Stimulated activated CD8-positive, alpha-beta memory T cell treated with anti-CD3 and anti-CD28 coated beads, Interleukin-15, amount 100 ng/mL, for 4 hours (primary cell): ENCODE data around the gene UBN2.
"Not testable (repeated sequence)": the region's sequence is repeated elsewhere in the genome, so short reads cannot be mapped to it uniquely, and the experiment has no call there.

Experiments used
- DNase-seq, 2 donors: peaks; one replicate each; pipeline ENCODE4 v3.0.0-alpha.2; 2020; ENCODE audit warnings: low read depth in 2 of 2

UBN2 gene

DNA sequence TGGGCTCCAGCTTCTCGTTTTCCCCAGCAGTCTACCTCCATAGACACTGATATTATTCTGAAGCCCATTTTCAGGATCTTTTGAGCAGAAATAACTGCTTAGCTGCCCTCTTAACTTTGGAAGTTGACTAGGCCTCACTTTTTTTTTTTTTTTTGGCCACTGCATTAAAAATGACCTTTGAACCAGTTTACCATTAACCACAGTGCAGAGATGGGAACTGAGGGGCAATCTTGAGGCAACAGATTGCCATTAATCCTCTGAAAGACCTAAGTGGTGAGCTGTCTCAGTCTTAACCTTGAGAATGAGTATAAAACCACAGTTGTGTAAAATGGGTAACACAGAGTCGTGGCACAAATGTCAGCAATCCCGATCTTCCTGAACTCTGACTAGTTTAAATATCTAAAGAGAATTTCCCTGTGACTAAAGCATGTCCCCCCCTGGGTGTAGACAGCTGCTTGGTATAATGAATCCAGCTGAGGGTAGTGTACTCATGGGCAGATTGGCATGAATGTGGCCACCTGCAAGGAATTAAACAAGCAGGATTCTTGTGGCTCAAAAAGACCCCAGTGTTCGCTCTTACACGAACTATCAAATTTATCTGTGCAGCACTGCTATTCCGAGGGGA lies 64.0 kb downstream of the UBN2 start:
- no peak for DNase-seq

DNA sequence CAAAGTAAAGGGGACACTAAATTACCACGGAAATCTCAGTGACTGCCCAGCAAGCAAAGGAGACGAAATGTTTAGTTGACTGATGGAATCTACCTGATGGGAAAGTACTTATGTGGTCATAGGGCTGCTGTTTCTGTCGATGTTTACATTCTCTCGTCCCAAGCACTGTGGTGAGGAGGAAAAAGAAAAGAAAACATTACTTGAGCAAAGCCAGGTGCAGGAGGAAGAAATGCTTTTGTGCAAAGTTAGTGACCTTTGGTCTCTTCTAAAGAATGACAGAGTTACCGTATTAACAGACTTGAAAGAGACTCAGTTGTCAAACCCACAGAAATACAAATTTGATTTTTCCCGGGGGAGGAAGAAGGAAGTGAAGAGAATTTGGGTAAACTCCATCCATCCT lies 66.8 kb downstream of the UBN2 start:
- no peak for DNase-seq

DNA sequence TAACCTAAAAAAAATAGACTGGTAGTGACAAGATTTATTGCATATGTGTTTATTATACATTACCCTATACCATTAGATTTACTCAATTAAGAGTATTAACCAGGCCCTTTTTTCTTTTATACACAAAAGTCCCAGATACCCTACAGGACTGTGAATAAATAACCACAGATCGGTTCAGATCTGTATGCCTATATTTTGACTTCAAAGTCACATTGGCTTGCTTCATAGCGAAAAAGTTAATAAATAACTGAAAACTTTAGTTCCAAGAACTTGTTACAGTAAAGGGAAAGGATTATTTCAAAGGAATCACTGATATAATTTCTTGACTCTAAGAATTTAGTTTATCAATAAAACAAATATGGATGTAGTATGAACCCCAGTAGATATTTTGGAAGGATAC lies 68.3 kb downstream of the UBN2 start:
- DNase-seq = no peak

DNA sequence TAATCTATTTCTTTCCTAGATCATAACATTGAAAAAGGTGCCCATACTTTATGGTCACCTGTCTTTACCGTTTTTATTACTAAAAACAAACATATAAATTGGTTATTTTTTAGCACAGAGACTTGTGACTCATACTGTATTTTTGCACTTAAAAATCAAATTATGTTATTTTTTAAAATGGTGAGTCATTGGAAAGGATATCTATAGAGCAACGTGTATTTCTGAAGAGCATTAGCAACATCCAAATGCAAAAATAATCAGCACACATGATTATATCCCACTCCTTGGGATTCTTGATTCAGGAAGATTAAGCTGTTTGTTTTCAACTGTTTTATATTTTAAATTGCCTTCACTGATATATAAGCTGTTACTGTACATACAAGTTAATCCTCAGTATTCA lies 69.4 kb downstream of the UBN2 start:
- DNase-seq = no peak

DNA sequence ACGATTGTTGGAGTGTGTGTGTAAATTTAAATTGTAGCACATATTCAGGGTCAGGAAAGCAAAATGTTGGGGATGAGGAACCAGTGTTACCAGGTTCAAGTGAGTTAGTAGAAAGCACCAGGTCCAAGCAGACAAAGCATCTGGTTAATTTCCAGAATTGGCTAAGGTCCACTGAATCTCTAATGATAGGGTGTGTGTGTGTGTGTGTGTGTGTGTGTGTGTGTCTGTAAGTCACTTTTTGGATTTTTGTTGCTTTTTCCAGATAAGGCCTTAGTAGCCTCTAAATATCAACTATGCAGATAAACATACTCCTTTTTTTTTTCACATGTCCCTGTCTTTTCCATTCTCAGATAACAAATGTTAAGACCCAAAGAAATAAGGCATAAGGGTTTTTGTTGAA lies 73.5 kb downstream of the UBN2 start:
- no peak for DNase-seq

DNA sequence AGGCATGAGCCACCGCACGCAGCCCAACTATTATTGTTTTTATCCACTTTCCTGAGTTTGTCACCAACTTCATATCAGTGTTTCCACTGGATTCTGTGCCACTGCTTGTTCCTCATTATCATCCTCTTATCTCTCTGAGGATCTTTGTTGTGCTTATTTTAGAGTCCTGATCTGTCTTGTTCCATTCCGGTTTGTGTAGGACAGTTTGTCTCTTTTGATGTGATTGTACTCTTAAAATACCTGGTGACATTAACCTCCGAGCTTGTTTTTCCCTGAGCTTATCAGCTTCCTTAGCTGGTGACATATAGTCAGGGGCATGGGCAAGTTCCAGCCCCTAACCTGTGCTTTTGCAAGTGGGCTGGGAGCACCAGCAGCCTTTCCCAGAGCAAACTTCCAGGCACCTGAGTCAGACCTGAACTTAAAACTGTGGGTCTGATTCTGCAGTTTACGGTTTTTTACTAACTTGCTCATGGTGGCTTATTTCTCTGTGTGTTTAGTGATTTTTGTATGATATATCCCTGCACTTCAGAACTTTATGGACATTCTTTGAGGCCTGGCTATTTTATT lies 87.0 kb downstream of the UBN2 start:
- no peak for DNase-seq

DNA sequence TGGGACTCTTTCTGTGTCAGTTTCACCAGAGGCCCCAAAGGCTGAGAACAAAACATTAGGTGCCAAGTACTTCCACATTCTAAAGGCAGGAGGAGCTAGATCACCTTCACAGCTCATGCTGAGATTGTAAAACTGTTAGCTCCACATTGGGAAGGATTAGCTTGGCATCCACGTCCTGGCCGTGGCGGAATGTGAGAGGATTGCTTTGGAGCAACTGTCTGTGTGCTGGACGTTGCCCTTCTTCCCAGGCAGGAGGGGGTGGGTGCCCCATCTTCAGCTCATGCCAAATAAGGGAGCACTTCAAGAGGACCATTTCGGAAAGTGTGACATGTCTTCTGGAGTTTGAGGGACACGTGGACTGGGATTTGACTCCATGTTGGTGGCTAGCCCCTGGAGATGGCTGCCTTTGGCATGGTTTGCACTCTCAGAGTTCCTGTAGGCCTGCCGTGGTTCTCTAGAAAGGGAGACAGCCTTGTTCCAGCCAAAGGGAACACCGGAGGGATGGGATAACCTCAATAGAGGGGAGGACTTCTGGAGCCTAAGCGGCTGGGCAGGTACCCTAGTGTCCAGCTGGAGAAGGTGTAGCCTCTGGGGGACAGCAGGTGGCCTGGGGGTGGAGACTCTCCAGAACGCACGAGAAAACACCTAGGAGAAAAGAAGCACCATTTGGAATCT lies 90.2 kb downstream of the UBN2 start:
- no peak for DNase-seq

DNA sequence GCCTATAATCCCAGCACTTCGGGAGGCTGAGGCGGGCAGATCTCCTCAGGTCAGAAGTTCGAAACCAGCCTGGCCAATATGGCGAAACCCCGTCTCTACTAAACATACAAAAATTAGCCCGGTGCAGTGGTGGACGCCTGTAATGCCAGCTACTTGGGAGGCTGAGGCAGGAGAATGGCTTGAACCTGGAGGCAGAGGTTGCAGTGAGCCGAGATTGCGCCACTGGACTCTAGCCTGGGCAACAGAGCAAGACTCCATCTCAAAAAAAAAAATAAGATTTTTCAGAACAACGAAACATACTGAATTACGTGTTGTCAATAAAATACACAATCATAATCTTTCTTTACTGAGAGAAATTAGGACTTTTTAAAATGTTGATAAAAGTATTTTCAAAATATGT lies 93.7 kb downstream of the UBN2 start:
- not testable (repeated sequence) for DNase-seq

DNA sequence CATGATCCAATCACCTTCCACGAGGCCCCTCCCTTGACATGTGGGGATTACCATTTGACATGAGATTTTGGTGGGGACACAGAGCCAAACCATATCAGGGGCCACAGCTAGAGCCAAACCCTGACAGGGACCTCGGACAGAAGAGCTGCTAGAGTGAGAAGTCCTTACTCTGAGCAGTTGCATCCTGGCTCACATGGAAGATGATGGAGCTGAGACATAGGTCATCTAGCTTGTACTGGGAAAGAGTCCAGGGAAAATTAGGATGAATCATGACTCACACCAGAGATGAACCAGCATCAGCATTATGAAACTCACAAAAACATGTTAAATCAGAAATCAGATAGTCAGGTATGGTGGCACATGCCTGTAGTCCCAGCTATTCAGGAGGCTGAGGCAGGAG lies 97.3 kb downstream of the UBN2 start:
- DNase-seq = no peak

DNA sequence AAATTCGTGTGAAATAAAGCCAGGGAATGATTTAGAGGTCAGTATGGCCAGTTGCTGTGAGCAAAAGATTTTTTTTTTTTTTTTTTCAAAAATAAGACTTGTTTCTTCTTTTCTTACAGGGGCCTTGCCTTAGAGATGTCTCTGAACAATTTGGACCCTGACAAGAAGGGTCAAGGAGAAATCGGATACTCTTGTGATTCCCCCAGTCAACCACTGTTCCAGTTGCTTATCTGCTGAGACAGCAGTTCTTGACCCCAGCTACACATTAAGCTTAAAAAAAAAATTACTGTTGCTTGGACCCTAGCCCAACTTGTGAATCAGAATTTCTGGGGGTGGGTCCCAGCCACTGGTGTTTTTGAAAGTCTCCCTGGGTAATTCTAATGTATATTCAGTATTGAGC lies 98.1 kb downstream of the UBN2 start:
- no peak for DNase-seq

DNA sequence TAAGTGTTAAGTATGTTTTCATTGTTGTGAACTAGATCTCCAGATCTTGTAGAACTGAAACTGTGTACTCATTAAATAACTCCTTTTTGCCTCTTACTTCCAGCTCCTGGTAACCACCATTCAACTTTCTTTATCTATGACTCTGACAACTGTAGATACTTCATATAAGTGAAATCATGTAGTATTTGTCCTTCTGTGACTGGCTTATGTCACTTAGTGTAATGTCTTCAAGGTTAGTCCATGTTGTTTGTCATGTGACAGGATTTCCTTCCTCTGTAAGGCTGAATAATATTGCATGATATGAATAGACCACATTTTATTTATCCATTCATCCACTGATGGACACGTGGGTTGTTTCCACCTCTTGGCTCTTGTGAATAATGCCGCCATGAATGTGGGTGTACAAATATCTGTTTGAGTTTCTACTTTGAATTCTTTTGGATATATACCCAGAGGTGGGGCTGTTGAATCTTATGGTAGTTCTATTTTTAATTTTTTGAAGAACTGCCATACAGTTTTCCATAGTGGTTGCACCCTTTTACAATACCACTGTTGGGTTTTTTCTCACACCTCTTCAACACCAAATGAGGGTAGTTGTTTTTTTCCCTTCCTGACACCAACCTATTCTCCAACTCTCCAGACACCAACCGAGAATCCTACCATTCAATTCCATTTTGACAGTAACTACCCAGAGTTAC lies 99.4 kb downstream of the UBN2 start:
- no peak for DNase-seq

DNA sequence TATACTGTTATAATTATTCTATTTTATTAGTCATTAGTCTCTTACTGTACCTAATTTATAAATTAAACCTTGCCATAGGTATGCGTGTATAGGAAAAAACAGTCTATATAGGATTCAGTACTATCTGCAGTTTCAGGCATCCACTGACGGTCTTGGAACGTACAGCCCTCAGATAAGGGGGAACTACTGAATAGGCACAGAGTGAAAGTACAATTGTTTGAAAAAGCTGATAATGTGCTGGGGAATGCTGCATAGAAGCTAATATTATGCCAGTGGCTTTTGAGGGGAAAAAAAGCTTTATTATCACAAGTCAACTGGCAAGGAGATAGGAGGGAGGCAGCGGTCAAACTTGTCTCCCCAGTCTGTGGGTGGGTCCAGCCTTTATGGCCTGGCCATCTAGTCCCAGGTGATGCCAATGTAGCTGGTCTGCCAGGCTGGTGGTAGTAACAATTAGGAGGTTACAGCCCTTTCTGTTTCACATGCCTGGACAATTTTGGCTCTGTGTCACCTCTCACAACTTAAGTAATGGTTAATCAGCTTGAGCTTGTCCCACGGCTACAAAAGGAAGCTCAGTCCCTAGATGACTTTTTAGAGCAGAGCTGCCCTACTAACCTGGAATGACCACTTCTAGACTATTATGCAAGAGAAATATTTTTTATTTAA lies 101.8 kb downstream of the UBN2 start:
- DNase-seq = no peak

DNA sequence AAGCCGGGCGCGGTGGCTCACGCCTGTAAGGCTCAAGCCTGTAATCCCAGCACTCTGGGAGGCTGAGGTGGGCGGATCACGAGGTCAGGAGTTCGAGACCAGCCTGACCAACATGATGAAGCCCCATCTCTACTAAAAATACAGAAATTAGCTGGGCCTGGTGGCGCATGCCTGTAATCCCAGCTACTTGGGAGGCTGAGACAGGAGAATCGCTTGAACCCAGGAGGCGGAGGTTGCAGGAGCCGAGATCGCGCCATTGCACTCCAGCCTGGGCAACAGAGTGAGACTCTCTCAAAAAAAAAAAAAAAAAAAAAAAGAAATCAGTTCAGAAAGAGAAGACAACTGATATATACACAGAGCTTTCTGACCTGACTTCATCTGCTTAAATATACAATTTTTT lies 102.4 kb downstream of the UBN2 start:
- not testable (repeated sequence) for DNase-seq

DNA sequence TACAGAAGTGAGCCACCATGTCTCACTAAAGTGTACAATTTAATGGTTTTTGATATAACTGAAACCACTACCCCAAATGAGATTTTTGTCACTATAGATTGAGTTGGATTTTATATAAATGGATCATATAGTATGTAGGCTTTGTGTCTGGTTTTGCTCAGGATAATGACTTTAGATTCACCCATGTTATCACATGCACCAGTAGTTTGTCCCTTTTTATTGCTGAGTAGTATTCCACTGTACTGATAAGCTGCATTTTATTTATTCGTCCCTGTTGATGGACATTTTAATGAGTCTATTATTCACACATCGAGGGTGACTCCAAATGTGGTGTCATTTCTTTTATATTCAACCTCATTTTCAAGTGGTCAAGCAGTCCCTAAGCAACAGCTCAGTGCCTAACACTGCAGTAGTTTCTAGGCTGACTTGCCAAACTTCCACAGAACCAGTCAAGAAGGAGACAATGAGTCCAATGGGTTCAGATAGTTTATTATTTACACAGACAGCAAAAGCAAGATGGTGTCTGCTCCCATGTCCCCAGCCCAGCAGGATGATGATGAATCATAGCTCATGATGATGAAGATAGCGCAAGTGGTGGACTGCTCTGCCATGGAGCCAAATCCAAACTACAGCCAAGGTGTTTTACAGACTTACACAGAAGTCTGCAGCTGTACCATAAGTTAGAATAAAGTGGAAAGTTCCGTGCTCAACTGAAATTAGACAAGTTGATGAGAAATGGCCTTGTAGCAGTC lies 103.5 kb downstream of the UBN2 start:
- no peak for DNase-seq

DNA sequence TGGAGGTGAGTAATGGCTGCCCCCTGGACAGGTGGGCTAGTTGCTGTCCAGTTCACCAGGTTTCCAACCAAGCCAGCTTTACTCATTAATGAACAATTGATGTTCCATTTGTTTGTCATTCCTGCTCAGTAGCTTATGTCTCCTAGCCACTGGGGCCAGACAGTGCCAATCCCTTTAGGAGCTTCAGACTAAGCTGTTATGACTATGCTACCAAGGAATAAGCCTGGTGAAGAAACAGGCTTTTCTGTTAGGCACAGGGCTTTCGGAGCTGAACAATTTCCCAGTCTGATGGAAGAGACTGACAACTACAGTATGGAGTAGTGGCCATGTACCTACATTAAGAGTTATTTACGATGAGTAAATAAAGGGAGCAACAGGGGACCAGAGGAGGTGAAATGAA lies 108.0 kb downstream of the UBN2 start:
- DNase-seq = no peak

DNA sequence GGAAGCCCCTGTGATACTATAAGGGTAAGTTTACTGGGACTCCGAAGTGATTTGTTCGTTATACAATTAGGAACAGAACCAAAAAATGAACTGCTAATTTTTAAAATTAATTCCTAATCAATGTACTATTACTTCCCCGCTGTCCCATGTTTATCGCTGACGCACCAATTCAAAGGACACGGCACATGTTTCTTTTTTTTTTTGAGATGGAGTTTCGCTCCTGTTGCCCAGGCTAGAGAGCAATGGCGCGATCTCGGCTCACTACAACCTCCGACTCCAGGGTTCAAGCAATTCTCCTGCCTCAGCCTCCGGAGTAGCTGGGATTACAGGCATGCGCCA lies 108.6 kb downstream of the UBN2 start:
- no peak for DNase-seq

DNA sequence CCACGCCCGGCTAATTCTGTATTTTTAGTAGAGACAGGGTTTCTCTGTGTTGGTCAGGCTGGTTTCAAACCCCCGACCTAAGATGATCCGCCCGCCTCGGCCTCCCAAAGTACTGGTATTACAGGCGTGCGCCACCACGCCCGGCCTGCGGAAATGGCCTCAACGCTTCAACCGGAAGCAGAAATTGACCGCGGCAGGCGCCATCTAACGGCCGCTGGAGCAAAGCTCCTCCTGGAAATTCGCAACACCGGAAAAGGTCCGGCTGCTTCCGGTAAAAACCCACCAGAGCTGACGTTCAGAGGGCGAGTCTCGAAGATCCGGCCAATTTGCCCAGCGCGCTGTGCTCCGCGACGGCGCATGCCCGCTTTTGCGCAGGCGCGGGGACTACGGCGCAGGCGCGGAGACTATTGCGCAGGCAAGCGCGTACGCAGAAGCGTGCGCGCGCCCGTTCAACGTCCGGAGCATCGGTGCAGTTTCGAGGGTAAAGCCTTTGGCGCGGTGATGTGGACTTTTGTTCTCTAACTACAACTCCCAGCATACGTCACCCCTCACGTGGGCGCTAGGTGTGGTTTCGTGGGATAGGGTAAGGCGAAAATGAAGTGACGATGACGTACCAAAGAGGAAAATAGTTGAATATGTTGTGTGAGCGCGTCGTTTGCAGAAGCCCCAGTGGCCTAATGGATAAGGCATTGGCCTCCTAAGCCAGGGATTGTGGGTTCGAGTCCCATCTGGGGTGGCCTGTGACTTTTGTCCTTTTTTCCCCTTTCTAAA lies 109.2 kb downstream of the UBN2 start:
- peak; percentile 95 to 99 for DNase-seq

DNA sequence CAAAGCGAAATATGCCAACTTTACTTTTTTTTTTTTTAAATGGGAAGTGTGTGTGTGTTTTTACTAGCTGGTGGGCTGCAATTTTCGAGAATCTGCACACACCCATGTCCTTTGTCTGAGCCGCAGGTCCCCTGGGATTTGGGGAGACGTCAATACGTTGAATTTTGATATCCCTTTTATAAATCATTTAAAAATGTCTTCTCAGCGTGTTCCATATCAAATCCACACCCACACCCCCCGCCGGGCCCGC lies 109.7 kb downstream of the UBN2 start:
- no peak for DNase-seq

DNA sequence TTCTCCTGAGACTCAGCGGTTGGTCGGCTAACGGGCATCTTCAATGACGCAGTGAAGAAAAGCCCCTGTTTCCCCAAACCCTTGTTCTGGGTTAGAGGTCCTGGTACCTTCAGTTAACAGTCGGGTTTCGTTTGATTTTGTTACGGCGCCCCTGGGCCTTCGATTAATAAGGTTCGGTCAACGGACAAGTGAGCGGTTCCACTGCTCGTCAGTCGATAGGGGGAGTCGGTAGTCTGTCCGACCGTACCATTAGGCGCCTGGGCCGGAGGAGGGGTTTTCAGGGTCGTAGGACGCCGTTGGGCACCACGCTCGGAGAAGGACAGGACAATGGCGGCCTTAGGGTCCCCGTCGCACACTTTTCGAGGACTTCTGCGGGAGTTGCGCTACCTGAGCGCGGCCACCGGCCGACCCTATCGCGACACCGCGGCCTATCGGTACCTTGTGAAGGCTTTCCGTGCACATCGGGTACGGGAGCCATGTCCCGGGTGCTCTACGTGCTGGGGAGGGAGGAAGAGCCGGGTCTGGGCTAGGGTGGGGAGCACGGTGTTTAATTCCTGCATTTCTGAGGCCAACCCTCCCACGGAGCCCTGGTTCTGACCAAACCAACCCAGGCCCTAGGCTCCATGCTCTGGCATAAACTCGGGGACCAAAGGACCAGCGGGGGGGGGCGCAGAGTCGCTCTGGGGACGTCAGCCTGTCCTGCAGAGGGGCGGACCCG lies 110.2 kb downstream of the UBN2 start, which contains the start of gene FMC1:
FMC1 (plus strand) TSS at position 280 of the 718 bp plus-strand sequence; CDS start at position 328, 48 bp downstream.
- peak; percentile 66 to 70 for DNase-seq

DNA sequence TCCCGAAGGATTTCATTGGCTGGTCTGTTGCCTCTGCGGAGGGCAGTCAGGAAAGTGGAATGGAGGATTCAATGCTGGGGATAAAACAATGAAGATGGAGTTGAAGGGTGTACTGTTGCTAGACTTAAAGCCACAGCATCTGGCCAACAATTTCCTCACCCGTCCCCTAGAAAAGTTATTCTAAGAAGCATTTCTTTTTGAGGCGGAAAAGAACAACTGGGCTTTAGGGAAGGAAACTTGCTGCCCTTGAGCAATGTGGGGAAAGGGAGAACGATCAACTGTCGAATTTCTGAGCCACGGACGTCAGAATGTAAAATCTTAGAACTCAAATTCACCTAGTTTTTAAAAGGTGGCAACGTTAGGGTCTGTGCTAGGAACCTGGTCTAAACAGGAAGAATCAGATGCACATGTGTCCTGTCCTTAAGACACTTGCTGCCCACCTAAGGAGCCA lies 110.8 kb downstream of the UBN2 start:
- no peak for DNase-seq
